ENCODE data around the gene PIP4K2A.

PIP4K2A gene

DNA sequence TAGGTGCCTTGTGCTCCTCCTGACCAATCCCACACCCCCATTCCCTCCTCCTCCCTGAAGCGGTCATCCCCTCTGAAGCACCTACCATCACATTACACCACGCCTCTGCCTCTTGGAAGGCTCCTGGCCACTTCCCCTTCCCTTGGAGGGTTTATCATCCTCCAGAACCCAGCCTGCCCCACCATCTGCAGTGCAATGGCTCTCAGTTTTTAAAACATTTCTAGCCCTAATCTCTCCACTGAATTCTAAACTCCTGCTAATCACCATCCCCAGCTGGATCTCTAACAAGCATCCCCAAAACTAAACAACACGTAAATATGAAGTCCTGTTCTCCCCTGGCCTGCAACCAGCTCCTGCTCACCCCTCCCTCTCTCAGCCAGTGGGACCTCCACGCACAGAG is 70.6 kb downstream of the PIP4K2A start:
- in situ Hi-C loops (cut with HindIII; ENCODE audit: low sequenced_read_pairs), result no loop called here

DNA sequence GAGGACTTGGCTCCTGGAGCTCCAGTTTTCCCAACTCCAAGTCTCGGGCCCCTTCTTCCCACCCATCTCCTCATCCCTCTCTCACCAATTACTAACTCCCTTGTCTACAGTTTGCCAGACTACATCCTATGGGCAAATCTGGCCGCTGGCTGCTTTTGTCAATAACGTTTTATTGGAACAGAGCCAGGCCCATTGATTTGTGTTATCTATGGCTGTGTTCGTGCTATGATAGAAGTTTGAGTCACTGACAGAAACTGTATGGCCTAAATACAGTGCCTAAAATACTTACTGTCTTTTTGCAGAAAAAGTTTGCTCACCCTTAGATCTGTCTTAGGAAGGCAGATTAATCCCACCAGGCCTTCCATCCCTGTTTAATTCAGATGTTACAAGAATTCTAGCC is 71.3 kb downstream of the PIP4K2A start:
- in situ Hi-C loops (cut with HindIII; ENCODE audit: low sequenced_read_pairs), result no loop called here

DNA sequence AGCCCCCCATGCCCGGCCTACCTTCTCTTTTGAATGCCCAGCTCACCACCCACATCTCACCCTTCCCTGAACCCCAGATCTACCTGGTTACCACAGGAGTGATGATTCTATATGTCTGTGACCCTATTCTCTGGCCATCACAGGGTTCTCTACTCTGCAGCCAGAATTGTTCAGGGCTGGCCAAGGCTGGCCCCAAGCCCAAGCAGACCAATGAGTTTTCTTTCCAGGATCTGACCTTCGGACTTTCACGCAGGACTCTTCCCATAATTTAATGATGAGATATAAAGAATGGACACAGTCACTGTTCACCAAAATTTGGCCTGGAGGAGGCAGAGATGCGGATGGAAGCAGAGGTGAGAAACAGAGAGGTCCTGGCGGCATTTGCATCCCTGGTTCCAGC is 72.6 kb downstream of the PIP4K2A start:
- in situ Hi-C loops (cut with HindIII; ENCODE audit: low sequenced_read_pairs), result no loop called here

DNA sequence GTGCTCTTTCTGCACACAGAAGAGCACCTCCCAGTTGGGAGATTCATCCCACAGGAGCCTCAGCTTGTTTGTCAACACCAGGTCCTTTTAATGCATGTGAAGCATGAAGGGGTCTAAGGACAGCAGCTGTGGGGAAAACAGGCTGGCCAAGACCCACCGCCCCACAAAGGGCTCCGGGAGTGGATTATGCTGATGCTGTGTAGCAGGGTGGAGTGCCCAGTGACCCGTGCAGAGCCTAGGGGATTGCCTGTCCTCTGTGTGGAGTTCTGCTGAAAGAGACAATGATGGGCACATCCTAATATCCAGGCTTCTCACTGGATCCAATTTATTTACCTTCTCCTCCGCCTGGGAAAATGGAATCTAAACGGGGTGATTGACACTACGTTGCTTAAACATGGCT is 74.0 kb downstream of the PIP4K2A start:
- in situ Hi-C loops (cut with HindIII; ENCODE audit: low sequenced_read_pairs), result no loop called here

DNA sequence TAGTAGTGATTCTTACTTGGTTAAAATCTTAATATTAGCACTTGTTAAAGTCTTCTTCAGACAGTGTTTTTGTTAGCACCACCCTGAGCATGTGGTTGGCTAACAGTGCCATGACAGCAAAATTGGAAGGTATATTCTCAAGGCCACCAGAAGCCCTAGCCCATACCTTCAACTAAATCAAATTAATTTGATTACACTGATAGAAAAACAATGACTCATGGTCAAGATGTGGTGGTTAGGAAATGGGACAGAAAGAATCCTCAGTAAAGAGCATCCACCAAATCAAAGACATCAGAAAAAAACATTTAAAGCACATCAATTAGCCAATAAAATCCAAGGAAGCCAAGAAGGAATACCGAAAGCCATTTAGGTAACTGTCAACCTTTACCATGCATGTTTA is 75.5 kb downstream of the PIP4K2A start:
- in situ Hi-C loops (cut with HindIII; ENCODE audit: low sequenced_read_pairs), result loop anchor here (5.0 kb wide), 1 partner anchor 67 kb away; no protein-coding TSS in a partner anchor

GRCh38 chr10:22637491-22637890 is 76.9 kb downstream of the PIP4K2A start:
- in situ Hi-C loops (cut with HindIII; ENCODE audit: low sequenced_read_pairs), result loop anchor here (5.0 kb wide), 1 partner anchor 65 kb away; no protein-coding TSS in a partner anchor

DNA sequence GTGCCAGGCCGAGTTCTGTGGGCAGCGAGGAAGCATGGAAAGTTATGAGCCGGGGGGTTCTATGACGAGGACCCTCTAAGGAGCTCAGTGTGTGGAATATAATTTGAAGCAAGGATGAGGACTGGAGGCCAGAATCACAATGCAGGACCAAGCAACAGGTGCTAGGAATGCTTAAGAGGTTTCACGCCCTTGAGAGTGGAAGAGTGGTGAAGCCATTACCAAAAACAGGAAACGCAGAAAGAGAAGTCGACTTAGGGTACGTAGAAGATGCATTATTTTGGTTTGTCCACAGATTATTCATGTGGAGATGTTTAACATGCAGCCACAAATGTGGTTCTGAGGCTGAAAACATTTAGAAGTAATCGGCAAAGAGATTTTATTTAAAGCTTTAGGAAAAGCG is 78.7 kb downstream of the PIP4K2A start:
- in situ Hi-C loops (cut with HindIII; ENCODE audit: low sequenced_read_pairs), result loop anchor here (5.0 kb wide), 1 partner anchor 63 kb away; no protein-coding TSS in a partner anchor

GRCh38 chr10:22634606-22635459 is 79.5 kb downstream of the PIP4K2A start:
- in situ Hi-C loops (cut with HindIII; ENCODE audit: low sequenced_read_pairs), result loop anchor here (5.0 kb wide), 1 partner anchor 63 kb away; no protein-coding TSS in a partner anchor

DNA sequence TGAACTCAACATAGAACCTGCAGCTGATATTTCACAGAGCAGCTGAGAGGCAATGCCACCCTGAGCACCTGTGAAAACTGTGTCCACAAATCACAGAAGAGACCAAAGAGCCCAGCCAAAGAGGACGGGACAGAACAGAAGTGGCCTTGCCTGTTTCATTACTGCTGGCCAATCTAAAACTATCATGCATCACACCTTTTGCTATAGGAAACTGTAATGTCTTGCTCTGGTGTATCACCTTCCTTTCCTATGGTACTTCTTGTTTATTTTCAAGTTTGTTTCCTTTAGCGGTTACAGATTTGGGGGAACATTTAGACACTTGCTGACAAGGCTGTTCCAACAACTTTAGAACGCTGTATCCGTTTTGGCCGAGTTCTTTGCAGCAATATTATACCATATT is 80.3 kb downstream of the PIP4K2A start:
- in situ Hi-C loops (cut with HindIII; ENCODE audit: low sequenced_read_pairs), result no loop called here

DNA sequence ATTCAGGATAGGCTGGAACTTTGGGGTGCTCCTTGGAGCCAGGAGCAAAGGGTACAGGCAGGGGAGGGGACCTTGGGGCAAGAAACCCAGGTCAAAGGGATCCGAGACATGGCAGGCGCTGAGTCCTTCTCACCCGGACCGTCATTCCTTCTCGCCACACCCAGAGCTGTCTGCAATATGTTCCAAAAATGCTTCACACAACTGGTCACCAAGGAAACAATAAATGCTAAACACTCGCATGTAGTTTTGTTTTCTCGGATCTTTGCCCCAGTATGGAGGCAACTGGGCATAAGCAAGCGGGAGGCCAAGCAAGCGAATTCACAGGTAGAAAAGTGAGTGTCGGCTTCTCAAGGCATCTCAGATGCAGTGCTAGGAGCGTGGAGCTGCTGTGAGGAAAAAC is 80.8 kb downstream of the PIP4K2A start:
- in situ Hi-C loops (cut with HindIII; ENCODE audit: low sequenced_read_pairs), result no loop called here

- in situ Hi-C loops (cut with HindIII; ENCODE audit: low sequenced_read_pairs), result no loop called here
Measured at GRCh38 chr10:22633106-22633505, 81.3 kb downstream of the PIP4K2A start.

DNA sequence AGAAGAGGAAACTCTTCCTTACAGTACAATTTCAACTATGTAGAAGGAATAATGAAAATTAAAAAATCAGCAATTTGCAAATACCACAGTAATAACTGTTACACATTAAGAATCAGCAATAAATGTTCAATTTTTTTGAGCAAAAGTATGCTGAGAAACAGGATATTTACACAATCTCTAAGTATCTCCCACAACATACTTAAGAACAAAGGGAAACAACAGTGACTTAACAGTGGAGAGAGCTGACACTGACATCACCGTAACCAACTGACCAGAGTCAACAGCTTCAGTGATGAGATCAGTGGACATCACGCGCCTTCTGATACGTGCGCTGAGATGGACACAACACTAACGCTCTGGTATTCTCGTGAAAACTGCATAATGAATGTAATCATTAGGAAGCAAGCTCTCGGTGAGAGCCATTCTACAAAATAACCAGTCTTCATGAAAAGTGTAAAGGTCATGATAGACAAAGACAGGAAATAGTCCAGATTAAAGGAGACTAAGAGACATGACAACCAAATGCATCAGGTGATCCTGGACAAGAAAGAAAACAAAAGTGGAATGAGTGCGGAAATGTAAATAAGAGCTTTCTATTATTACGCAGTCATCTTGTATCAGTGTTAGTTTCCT is 82.6 kb downstream of the PIP4K2A start:
- in situ Hi-C loops (cut with HindIII; ENCODE audit: low sequenced_read_pairs), result no loop called here

DNA sequence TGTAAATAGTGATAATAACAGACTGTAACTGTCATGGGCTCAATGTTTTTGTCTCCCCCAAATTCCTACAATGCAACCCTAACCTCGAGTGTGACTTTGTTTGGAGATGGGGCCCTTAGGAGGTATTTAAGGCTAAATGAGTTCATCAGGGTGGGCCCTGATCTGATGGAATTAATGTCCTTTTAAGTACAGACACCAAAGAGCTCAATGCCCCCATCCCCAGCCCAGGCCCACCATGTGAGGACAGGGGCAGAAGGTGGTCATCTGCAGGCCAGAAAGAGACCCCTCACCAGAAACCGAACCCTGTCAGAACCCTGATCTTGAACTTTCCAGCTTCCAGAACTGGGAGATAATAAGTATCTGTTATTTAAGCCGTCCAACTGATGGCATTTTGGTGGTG is 83.2 kb downstream of the PIP4K2A start:
- in situ Hi-C loops (cut with HindIII; ENCODE audit: low sequenced_read_pairs), result no loop called here

GRCh38 chr10:22630234-22631174 is 83.9 kb downstream of the PIP4K2A start:
- in situ Hi-C loops (cut with HindIII; ENCODE audit: low sequenced_read_pairs), result no loop called here

DNA sequence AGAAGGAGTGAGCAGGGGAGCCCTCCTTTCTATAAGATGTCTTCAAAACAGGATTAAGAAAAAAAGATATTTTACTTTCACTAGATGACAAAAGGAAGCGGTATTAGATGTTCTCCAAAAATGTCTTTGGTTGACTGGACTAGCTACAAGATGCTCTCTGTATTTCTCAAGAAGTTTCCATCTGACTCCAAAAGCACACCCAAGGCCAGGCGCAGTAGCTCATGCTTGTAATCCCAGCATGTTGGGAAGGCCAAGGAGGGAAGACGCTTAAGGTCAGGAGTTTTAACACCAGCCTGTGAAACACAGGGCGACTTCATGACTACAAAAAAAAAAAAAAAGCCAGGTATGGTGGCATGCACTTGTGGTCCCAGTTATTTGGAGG is 84.5 kb downstream of the PIP4K2A start:
- in situ Hi-C loops (cut with HindIII; ENCODE audit: low sequenced_read_pairs), result no loop called here

- in situ Hi-C loops (cut with HindIII; ENCODE audit: low sequenced_read_pairs), result no loop called here
Measured at GRCh38 chr10:22629126-22629525, 85.3 kb downstream of the PIP4K2A start.

DNA sequence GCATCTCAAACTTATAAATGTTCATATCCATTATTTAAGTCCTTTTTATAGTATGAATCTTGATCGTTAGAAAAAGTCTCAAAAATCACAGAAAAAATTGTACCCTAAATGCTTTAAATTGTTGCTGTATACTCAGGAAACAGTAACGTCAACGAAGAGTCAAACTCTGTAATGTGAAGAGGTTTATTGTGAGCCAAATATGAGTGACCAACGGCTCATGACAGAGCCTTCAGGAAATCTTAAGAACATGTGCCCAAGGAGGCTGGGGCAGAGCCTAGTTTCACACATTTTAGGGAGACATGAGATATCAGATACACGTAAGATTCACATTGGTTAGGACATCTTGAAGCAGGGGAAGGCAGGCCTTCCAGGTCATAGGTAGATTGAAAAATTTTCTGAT is 86.1 kb downstream of the PIP4K2A start:
- in situ Hi-C loops (cut with HindIII; ENCODE audit: low sequenced_read_pairs), result no loop called here

DNA sequence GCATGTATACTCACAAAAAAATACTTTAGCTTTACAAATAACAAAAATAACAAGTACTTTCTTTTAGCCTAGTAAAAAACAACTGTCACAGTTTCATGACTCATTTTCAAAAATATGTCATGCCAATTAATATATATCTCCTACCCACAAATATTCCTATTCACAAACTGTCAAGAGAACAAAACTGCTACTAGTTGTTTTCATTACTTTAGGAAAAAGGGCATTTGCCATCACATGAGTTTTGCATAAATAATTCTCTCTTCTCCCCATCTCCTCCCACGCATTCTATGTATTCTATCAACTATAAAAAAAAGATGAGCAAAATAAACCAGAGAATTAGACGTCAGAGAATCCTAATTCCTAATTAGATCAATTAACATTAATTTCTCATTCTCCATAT is 87.6 kb downstream of the PIP4K2A start:
- in situ Hi-C loops (cut with HindIII; ENCODE audit: low sequenced_read_pairs), result no loop called here

GRCh38 chr10:22625516-22626290 is 88.7 kb downstream of the PIP4K2A start:
- in situ Hi-C loops (cut with HindIII; ENCODE audit: low sequenced_read_pairs), result no loop called here

DNA sequence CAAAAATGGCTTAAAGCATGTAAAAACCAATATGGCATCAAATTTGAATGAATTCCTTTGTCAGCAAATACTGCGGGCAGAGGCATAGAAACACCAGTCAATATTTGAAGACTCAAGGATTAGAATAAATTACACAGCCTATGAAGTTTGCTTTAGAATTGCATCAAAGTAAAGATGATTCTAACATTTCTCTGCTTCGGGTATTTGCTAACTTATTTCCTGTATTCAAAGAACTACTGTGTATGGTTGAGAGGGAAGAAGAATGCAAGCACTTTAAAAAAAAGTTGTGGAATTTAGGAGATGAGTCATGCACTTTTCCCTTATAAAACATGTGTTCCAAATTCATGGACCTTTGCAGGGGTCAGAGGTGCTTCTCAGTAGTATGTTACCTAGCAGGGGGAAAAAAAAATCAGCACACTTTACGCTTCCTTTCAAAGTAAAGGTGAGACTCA is 90.1 kb downstream of the PIP4K2A start:
- in situ Hi-C loops (cut with HindIII; ENCODE audit: low sequenced_read_pairs), result no loop called here
